Vagina (tissue), 2 donors: ENCODE measurements around the gene COLEC12. TPM values are rescaled to one million over a fixed set of nuclear protein-coding genes. Genes with fewer than 3 reads are reported as not detected.

ENCODE experiments used
- DNase-seq, 2 donors: peaks; one replicate each; pipeline ENCODE4 v3.0.0-alpha.2; 2017; ENCODE audit errors: extremely low spot score in 2 of 2
- H3K27ac ChIP-seq: fragments of 200-600 bp; sonication (generic); one replicate; pipeline ENCODE4 v1.5.1; 2019
- H3K27me3 ChIP-seq: fragments of 200-600 bp; sonication (generic); one replicate; pipeline ENCODE4 v1.5.1; 2019
- H3K36me3 ChIP-seq, 2 donors: fragments of 200-600 bp; sonication (generic); one replicate each; pipeline ENCODE4 v1.5.1; 2017 to 2019
- H3K4me1 ChIP-seq: fragments of 200-600 bp; sonication (generic); one replicate; pipeline ENCODE4 v1.5.1; 2019
- H3K4me3 ChIP-seq, 2 donors: fragments of 200-600 bp; sonication (generic); 1 replicate in 1 of 2; 2 replicates in 1 of 2; pipeline ENCODE4 v1.5.1; 2016 to 2019
- H3K9me3 ChIP-seq: fragments of 200-600 bp; sonication (generic); one replicate; pipeline ENCODE4 v1.5.1; 2019
- CTCF ChIP-seq, 3 experiments: fragments of 450-650 bp in 2 of 3; fragments of 200-600 bp in 1 of 3; sonication (generic) in 1 of 3; IDR thresholded peaks; one replicate each; pipeline ENCODE4 v1.5.1; 2017 to 2019; ENCODE audit warnings: antibody characterized with exemption in 3 of 3, mild to moderate bottlenecking in 2 of 3, moderate library complexity in 2 of 3
- POLR2A ChIP-seq, 2 donors: fragments of 450-650 bp; IDR thresholded peaks; one replicate each; pipeline ENCODE4 v1.6.1; 2017; ENCODE audit warnings: antibody characterized with exemption in 2 of 2, mild to moderate bottlenecking in 2 of 2, moderate library complexity in 2 of 2
- POLR2AphosphoS5 ChIP-seq, 2 donors: sonication (generic); formaldehyde crosslinking; IDR thresholded peaks; one replicate each; pipeline ENCODE4 v1.9.0; 2017; ENCODE audit warnings: antibody characterized with exemption in 2 of 2, mild to moderate bottlenecking in 2 of 2, low read depth in 1 of 2; ENCODE audit not compliant: insufficient read depth in 1 of 2
- intact Hi-C: fragments of 100-400 bp; cut with DNase I; formaldehyde crosslinking; loops from one replicate; pipeline ENCODE4 v1.15.1; 2023
- total RNA-seq: library from RNA; depleted of rRNA; stranded (reverse); fragments of >200 nt; gene quantifications from one replicate; pipeline ENCODE4 v1.2.3, GENCODE V29; 2016

The COLEC12 gene
- total RNA-seq, 1 donor from 2014 or later: 18.9 TPM

- DNase-seq: no peak
- intact Hi-C loops: no loop called here
- H3K36me3 ChIP-seq: no peaks in the 10 kb centered on the region
- TF ChIP-seq CTCF (IDR thresholded peaks at IDR 0.05): no peak
- no peak for TF ChIP-seq POLR2A (IDR thresholded peaks at IDR 0.05)
- no peak for TF ChIP-seq POLR2AphosphoS5 (IDR thresholded peaks at IDR 0.05; ENCODE audit: insufficient read depth in 1 of 2, low read depth in 1 of 2)
- H3K4me3 ChIP-seq: no peak overlapping the region
- H3K9me3 ChIP-seq: no peaks in the 10 kb centered on the region
- no peaks in the 10 kb centered on the region for H3K27me3 ChIP-seq
- H3K4me1 ChIP-seq: peaks cover 3% of the 10 kb centered on the region
- H3K27ac ChIP-seq: no peak overlapping the region
These were observed 180.8 kb downstream of the COLEC12 start for GRCh38 chr18:319720-320119.

- no peaks in the 10 kb centered on the region for H3K27me3 ChIP-seq
- no peak overlapping the region for H3K27ac ChIP-seq
- TF ChIP-seq POLR2AphosphoS5 (IDR thresholded peaks at IDR 0.05; ENCODE audit: insufficient read depth in 1 of 2, low read depth in 1 of 2) (no peak), CTCF (IDR thresholded peaks at IDR 0.05) (no peak), POLR2A (IDR thresholded peaks at IDR 0.05) (no peak)
- DNase-seq: no peak
- no peaks in the 10 kb centered on the region for H3K9me3 ChIP-seq
- H3K36me3 ChIP-seq: no peaks in the 10 kb centered on the region
- intact Hi-C loops: no loop called here
- no peak overlapping the region for H3K4me3 ChIP-seq
- H3K4me1 ChIP-seq: peaks cover 3% of the 10 kb centered on the region
These were observed 181.7 kb downstream of the COLEC12 start for GRCh38 chr18:318791-319291.

GRCh38 chr18:317618-318017, 182.9 kb downstream of the COLEC12 start:
- H3K4me1 ChIP-seq: peaks cover 3% of the 10 kb centered on the region
- DNase-seq: no peak
- intact Hi-C loops: no loop called here
- H3K27me3 ChIP-seq: no peaks in the 10 kb centered on the region
- no peak for TF ChIP-seq POLR2A (IDR thresholded peaks at IDR 0.05)
- TF ChIP-seq POLR2AphosphoS5 (IDR thresholded peaks at IDR 0.05; ENCODE audit: insufficient read depth in 1 of 2, low read depth in 1 of 2): no peak
- TF ChIP-seq CTCF (IDR thresholded peaks at IDR 0.05): no peak
- H3K9me3 ChIP-seq: no peaks in the 10 kb centered on the region
- no peaks in the 10 kb centered on the region for H3K36me3 ChIP-seq
- no peak overlapping the region for H3K27ac ChIP-seq
- H3K4me3 ChIP-seq: no peak overlapping the region

- Histone ChIP-seq H3K4me3 (no peak overlapping the region), H3K27me3 (no peaks in the 10 kb centered on the region), H3K36me3 (no peaks in the 10 kb centered on the region), H3K4me1 (no peaks in the 10 kb centered on the region), H3K27ac (no peak overlapping the region), H3K9me3 (no peaks in the 10 kb centered on the region)
- intact Hi-C loops: no loop called here
- TF ChIP-seq POLR2AphosphoS5 (IDR thresholded peaks at IDR 0.05; ENCODE audit: insufficient read depth in 1 of 2, low read depth in 1 of 2): no peak
- TF ChIP-seq CTCF (IDR thresholded peaks at IDR 0.05): no peak
- TF ChIP-seq POLR2A (IDR thresholded peaks at IDR 0.05): no peak
- no peak for DNase-seq
These were observed 184.1 kb downstream of the COLEC12 start for GRCh38 chr18:316393-316792.

- no peak for TF ChIP-seq POLR2A (IDR thresholded peaks at IDR 0.05)
- no peak for TF ChIP-seq POLR2AphosphoS5 (IDR thresholded peaks at IDR 0.05; ENCODE audit: insufficient read depth in 1 of 2, low read depth in 1 of 2)
- no peak for TF ChIP-seq CTCF (IDR thresholded peaks at IDR 0.05)
These were observed 186.6 kb downstream of the COLEC12 start for GRCh38 chr18:313931-314330.

More at GRCh38 chr18:313931-314330, 186.6 kb downstream of the COLEC12 start:
- Histone ChIP-seq H3K4me3 (no peak overlapping the region), H3K27me3 (no peaks in the 10 kb centered on the region), H3K36me3 (no peaks in the 10 kb centered on the region), H3K4me1 (no peaks in the 10 kb centered on the region), H3K9me3 (no peaks in the 10 kb centered on the region), H3K27ac (no peak overlapping the region)
- intact Hi-C loops: no loop called here
- no peak for DNase-seq
